Right ventricle myocardium inferior (tissue), 1 donor: ENCODE results near the gene RHBDD2. TPM values are rescaled to one million over a fixed set of nuclear protein-coding genes. Genes with fewer than 3 reads are reported as not detected.
"Not testable (repeated sequence)": the region's sequence is repeated elsewhere in the genome, so short reads cannot be mapped to it uniquely, and the experiment has no call there.

Source experiments
- ATAC-seq: fragments of 200-7000 bp; cut with Tn5 transposase; one replicate; pipeline ENCODE4 v1.9.1; 2020; ENCODE audit warnings: mild to moderate bottlenecking, moderate library complexity
- DNase-seq: peaks from one replicate; pipeline ENCODE4 v3.0.0; 2021; ENCODE audit errors: missing footprints
- intact Hi-C: fragments of 100-400 bp; cut with DNase I; formaldehyde crosslinking; loops from one replicate; pipeline ENCODE4 v1.11.0; 2022
- total RNA-seq: library from RNA; stranded (reverse); fragmentation: NEBNext Ultra II Directional; extraction: Animal tissue kit (Norgen Biotek cat#: 25700); gene quantifications from one replicate; pipeline ENCODE4 v1.2.1, GENCODE V29; 2021
- donor health status: DM: no; HTN: yes; CAD: no; lungs with severe emphysema.

The RHBDD2 gene
- total RNA-seq, 1 donor from 2014 or later: 16.7 TPM

DNA sequence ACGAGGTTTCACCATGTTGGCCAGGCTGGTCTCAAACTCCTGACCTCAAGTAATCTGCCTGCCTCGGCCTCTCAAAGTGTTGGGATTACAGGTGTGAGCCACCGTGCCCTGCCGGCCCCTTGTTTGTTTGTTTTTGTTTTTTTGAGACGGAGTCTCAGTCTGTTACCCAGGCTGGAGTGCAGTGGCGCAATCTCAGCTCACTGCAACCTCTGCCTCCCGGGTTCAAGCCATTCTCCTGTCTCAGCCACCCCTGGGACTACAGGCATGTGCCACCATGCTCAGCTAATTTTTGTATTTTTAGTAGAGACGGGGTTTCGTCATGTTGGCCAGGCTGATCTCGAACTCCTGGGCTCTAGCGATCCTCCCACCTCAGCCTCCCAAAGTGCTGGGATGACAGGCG lies 32.4 kb downstream of the RHBDD2 start:
- ATAC-seq, intact Hi-C loops, DNase-seq: not testable (repeated sequence)

DNA sequence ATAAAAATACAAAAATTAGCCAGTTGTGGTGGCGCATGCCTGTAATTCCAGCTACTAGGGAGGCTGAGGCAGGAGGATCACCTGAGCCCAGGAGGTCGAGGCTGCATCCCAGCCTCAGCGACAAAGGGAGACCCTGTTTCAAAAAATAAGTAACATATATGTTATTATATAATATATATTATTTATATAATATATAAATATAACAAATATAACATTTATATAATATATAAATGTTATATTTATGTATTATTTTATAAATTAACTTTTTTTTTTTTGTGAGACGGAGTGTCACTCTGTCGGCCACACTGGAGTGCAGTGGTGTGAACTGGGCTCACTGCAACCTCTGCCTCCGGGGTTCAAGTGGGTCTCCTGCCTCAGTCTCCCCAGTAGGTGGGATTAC lies 34.6 kb downstream of the RHBDD2 start:
- intact Hi-C loops: no loop called here
- no peak for DNase-seq
- no peak for ATAC-seq

DNA sequence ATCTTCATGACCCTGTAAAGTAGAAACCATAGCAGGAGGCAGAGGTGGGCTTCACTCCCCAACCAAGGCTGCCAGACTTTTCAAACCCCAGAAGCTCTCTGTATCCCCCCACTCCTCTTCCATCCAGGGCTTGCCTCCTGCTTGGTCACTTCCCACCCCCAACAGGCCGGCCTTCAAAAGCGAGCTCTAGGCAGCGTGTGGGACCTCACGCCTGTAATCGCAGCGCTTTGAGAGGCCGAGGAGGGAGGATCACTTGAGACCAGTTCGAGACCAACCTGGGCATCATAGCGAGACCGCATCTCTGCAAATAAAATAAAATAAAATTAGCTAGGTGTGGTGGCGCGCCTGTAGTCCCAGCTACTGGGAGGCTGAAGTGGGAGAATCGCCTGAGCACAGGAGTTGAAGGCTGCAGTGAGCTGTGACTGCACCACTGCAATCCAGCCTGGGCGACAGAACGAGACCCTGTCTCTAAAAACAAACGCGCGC lies 35.4 kb downstream of the RHBDD2 start:
- intact Hi-C loops: loop anchor here (2.0 kb wide), 2 partner anchors 35 to 81 kb away; partner anchors contain the start of genes RHBDD2 and TMEM120A
- ATAC-seq (no peak), DNase-seq (no peak)

DNA sequence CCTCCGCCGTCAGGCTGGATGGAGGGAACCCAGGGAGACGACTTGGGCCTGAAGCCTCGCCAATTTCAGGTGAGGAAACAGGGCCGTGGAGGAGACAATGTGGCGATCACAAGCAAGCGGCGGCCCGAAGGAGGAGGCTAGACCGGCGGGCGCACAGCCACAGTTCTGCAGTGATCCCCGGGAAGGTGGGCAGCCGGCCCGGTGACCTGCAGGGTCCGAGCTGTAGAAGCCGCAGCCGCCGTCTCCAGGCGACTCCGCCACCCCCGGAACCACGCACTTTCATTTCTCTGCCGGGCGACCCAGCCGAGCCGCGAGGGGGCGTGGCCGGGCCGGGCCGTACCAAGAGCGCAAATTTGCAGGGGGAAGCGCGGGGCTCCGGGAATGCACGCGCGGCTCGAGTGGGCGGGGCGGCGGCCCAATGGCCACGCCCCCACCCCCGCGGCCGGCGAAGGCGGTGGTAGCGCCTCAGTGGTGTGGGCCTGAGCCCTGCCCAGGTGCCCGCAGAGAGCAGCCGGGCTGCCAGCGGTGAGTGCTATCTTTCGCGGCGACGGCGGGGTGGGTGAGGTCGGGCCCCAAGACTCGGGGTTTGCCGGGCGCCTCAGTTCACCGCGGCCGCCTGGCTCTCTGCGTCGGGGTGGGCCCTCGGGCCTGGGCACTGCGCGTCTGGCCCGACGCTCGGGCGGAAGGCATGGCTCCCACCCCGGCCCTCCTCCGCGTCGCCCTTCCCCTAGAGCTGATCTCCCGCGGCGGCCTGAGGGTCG lies 36.0 kb downstream of the RHBDD2 start, which contains the start of gene POR:
TSS of gene POR (plus strand) at position 501 of the 761 bp plus-strand sequence. CDS start 38,847 bp downstream, outside the sequence.
- ATAC-seq: peak; percentile 100
- intact Hi-C loops: loop anchor here (2.0 to 5.0 kb wide), 3 partner anchors 36 to 80 kb away; partner anchors contain the start of genes RHBDD2 and TMEM120A
- peak; percentile 98 for DNase-seq

DNA sequence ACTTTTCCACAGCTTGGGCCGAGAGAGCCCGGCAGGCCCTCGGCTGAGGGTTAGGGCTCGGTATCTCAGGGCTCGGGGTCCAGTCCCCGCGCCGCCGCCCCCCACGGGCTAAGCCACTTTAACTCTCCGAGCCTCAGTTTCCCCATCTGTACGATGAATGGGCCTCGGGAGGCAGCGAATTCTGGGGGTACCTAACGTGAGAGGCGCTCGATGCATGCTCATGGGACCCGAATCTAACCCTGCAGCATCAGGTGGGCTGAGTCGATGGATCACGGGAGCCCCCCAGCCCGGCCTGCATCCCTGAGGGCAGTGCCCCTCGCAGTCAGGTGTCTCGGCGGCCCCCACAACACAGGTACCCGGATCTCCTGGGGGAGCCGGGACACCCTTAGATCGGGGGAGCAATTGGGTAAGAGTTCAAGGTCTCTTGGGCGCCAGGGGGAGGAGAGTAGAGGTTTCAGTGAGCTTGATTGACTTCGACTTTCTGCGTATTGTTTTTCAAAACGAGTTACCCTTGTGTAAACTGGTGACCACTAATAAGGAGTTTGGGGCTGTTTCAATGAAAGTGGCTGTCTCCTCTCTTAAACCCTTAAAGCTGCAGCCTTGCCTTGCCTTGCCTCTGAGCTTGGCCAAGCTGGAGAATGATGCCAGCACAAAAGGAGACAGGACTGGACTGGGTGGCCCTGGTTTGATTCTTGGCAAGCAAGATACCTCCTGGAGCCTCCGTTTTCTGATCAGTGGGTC lies 36.8 kb downstream of the RHBDD2 start:
- ATAC-seq (peak; percentile 4), DNase-seq (no peak)
- intact Hi-C loops: loop anchor here (2.0 to 5.0 kb wide), 3 partner anchors 37 to 79 kb away; partner anchors contain the start of genes RHBDD2 and TMEM120A

DNA sequence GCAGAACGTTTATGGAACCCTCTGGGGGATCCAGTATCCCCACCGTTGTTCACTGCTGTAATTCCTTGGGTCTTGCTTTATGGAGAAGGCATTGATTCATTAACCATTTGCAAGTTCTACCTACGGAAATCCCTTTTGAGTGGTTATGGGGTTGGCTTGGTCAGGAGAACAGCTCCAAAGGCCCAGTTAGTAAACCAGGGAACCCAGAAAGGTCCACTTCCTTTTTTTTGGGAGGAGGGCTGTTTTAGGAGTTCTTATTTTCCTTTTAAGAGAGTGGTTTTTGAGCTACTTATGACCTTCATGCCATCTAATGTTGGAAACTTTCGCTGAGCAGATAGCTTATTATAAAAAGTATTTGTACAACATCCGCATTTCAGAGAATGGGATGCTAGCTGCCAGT lies 37.4 kb downstream of the RHBDD2 start:
- intact Hi-C loops: loop anchor here (5.0 kb wide), 1 partner anchor 51 kb away; no protein-coding TSS in a partner anchor
- DNase-seq (no peak), ATAC-seq (no peak)

DNA sequence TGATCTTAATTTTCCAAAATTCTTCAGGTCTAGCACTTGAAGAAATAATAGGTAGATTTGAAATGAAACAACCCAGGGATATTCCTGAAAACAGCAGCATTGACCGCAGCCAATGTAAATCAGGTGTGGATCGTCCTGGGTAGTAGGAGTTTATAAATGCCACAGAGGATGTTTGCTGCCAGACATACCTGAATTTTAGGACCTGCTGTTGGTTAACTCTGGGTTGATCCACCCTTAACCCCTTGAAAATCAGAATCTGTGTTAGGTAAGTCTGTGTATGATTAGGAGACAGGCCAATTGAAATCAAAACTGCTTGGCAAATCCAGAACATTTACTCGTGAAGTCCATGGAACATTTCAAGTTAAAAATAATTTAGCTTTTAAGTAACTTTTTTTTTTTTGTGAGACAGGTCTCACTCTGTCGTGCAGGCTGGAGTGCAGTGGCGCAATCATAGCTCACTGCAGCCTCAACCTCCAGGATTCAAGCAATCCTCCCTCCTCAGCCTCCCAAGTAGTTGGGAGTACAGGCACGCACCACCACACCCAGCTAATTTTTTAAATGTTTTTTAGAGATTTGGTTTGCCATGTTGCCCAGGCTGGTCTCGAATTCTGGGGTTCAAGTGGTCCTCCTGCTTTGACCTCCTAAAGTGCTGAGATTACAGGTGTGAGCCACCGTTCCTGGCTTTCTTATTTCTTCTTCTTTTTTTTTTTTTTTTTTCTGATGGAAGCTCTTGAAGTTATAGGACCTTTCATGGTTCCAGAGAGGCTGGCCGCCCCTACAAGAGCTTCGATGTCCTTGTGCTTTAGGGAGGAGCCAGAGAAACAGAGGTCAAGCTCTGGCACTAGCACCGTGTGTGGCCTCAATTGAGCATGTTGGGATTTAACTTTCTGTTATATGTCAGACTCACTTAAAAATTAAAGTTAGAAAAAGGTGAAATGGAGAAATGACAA lies 38.1 kb downstream of the RHBDD2 start:
- DNase-seq: no peak
- intact Hi-C loops: loop anchor here (5.0 kb wide), 1 partner anchor 50 kb away; no protein-coding TSS in a partner anchor
- no peak for ATAC-seq

DNA sequence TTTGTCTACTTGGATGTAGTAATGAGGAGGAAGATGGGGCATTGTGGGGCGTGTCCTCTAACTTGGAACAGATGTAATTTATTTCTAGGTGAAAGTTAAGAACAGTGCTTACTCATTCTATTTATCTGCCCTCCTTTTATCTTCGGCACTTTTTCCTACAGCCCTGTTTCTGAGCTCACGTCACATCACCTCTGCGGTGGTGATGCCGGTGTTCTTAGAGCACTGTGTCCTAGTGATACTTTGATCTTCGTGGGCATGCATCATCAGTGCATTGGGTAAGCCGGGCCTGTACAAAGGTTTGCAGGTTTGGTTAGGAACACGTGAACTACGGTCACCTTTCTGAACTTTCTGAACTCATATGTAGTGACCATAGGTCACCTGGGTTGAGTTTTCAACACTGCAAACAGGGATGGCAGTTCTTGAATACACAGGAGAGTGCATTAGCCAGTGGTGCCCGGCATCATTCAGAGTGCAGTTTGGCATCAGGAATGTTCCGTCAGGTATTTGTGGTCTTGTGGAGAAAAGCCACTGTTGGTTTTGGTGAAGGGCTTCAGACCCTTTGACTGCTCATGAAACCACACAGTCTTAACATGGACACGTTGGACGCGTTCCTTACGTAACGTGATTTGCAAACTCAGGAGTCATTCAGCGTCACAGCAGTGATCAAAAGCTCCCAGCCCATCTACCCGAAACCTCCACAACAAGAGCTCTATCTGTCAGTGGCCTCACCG lies 41.8 kb downstream of the RHBDD2 start:
- intact Hi-C loops: no loop called here
- peak; percentile 54 for ATAC-seq
- no peak for DNase-seq

DNA sequence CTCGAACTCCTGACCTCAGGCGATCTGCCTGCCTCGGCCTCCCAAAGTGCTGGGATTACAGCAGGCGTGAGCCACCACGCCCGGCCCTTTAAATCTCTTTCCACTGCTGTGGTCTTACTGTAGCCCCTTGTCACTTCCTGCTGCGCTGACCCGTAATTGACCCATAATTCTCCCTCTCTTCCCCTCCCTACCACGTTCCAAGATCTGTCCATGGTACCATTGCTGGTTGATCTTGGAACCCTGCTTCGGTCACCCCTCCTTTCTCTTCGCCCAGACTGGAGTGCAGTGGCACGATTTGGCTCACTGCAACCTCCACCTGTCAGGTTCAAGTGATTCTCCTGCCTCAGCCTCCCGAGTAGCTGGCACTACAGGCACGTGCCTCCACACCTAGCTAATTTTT lies 42.6 kb downstream of the RHBDD2 start:
- no peak for ATAC-seq
- intact Hi-C loops: no loop called here
- DNase-seq: no peak

DNA sequence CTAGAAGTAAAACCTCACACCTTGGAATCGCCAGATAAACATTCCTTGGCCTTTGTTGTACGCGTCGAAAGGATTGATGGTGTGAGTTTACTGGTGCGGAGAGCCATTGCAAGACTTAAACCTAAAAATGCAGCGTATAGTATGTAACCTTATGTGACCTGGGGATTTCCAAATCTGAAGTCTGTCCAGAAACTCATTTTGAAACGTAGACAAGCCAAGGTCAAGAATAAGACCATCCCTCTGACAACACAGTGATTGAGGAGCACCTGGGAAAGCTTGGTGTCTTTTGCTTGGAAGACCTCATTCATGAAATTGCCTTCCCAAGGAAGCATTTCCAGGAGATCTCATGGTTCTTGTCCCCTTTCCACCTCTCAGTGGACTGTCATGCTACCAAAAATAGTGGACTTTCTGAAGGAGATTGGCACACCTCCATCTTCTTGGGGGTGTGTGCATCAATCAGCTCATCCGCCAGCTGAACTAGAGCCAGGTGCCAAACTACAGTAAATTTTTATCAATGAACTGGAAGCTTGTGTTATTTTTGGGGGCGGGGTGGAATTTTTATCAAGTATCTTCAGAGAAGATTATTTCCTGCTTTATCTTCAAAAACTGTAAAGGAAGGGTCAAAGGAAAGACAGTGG lies 44.3 kb downstream of the RHBDD2 start:
- ATAC-seq (no peak), DNase-seq (no peak)
- intact Hi-C loops: no loop called here

DNA sequence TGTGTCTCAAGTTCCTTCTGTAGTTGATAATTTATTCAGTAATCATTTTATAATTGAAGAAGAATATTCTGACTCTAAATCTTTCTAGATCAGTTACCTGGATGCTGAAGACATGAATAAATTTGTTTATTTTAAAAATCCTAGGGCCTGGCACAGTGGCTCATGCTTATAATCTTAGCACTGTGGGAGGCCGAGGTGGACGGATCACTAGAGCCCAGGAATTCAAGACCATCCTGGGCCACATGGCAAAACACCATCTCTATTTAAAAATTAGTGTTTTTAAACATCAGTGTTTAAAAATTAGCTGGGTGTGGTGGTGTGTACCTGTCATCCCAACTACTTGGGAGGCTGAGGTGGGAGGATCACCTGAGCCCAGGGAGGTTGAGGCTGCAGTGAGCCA lies 45.4 kb downstream of the RHBDD2 start:
- intact Hi-C loops: no loop called here
- DNase-seq (no peak), ATAC-seq (no peak)

DNA sequence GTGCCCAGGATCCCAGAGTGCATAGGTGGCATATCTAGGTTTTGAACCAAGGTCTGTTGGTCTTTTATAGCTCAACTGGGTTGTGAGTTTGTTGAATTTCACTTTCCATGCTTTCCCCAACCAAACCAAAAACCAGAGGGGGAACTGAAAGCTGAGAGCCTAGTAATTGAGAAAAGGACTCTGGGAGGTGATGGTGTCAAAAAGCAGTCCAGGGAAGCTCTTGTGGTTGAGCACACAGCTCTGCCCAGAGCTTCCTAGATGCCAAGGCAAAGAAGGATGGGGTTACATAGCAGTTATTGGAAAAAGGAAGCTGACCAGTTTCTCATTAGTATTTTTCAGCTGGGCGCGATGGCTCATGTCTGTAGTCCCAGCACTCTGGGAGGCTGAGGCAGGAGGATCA lies 46.1 kb downstream of the RHBDD2 start:
- no peak for DNase-seq
- intact Hi-C loops: no loop called here
- ATAC-seq: no peak

DNA sequence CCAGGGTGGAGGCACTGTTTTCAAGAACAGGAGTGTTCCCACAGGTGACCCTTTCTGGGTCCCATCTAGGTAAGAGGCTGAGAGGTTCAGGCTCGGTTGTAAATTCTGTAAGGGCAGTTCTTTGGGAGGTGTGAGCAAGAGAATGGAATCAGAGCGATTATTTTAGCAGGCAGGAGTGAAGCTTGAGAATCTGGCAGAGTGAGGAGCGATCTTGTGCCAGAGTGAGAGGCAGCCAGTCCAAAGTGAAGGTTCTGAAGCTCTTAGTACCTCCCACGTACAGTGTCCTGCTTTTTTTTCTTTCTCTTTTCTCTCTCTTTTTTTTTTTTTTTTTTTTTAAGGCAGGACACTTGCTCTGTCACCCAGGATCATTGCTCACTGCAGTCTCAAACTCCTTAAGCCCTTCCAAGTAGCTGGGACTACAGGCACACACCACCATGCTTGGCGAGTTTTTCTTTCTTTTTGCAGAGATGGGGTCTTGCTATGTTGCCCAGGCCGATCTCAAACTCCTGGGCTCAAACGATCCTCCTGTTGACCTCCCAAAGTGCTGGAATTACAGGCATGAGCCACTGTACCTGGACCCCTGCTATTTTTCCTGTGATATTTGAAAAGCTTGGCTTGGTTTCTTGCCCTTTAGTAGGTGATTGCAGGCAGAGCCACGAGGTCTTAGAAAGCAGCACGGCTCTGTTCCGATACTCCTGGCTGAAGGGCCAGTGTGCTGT lies 47.0 kb downstream of the RHBDD2 start:
- ATAC-seq (peak; percentile 64), DNase-seq (no peak)
- intact Hi-C loops: no loop called here

DNA sequence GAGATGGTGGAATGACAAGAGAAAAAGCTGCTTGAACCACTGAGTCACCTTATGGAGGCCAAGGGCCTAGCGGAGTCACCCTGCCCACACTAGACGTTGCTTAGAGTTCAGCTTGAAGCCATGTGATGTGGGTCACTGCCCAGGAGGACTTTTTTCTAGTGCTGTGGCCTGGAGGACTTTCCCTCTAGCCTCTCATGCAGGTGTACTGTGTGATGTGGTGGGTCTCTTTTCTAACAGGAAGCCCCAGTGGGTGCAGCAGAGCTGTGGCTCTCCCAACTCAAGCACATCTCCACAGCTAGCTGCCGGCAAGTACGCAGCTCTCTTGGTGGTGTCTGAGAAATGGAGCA lies 49.7 kb downstream of the RHBDD2 start:
- ATAC-seq: no peak
- intact Hi-C loops: no loop called here
- no peak for DNase-seq

DNA sequence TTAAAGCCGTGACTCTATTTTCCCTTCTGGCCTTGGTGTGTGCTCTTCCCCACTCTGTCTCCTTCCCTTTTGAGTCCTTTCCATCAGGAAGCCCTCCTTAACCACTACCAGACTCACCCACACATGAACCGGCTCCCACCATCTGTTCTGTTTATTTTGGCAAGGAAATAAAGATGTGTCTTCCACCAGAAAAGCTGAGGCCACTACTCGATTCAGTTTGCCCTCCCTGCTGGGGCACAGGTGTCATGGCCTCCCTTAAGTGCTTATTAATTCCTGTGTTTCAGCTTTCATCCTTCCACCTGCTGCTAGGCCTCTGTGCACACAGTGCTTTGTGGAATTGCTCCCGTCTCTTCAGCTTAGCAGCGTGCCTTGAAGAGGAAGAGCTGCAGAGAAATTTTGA lies 52.8 kb downstream of the RHBDD2 start:
- DNase-seq (no peak), ATAC-seq (no peak)
- intact Hi-C loops: no loop called here

DNA sequence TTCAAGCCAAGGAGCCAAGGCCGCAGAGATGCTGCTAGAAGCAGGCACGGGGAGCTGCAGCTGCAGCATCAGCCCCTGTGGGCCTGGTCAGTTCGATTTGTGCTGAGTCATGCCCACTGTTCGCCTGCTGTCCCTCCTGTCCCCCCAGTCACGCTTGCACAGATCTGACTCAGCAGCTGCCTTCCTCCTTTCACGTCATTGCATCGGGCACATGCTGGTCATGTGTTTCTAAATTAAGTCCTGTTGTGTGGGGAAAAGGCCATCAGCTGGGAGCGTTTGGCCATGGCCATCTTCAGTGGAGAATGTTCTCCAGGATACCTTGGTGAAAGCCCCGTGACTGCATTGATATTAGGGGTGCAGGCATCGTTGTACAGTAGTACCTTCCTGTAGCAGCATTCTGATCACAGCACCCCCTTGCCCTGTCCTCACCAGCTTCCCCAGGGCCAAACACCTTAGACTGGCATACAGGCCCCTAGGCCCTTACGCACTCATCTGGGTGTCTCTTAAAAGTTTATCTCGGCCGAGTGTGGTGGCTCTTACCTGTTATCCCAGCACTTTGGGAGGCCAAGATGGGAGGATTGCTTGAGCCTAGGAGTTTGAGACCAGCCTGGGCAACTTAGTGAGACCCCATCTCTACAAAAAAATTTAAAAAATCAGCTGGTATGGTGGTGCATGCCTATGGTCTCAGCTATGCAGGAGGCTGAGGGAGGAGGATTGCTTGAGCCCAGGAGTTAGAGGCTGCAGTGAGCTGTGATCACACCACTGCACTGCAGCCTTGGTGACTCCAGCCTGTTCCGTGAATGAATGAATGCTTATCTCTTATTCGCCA lies 59.3 kb downstream of the RHBDD2 start:
- intact Hi-C loops: no loop called here
- ATAC-seq: peak; percentile 82
- peak; percentile 80 for DNase-seq
